ENCODE results near the gene MAN1A1. TPM values are rescaled to one million over a fixed set of nuclear protein-coding genes. Genes with fewer than 3 reads are reported as not detected.

The MAN1A1 gene
- total RNA-seq, 1 donor from 2014 or later = 57.9 TPM

DNA sequence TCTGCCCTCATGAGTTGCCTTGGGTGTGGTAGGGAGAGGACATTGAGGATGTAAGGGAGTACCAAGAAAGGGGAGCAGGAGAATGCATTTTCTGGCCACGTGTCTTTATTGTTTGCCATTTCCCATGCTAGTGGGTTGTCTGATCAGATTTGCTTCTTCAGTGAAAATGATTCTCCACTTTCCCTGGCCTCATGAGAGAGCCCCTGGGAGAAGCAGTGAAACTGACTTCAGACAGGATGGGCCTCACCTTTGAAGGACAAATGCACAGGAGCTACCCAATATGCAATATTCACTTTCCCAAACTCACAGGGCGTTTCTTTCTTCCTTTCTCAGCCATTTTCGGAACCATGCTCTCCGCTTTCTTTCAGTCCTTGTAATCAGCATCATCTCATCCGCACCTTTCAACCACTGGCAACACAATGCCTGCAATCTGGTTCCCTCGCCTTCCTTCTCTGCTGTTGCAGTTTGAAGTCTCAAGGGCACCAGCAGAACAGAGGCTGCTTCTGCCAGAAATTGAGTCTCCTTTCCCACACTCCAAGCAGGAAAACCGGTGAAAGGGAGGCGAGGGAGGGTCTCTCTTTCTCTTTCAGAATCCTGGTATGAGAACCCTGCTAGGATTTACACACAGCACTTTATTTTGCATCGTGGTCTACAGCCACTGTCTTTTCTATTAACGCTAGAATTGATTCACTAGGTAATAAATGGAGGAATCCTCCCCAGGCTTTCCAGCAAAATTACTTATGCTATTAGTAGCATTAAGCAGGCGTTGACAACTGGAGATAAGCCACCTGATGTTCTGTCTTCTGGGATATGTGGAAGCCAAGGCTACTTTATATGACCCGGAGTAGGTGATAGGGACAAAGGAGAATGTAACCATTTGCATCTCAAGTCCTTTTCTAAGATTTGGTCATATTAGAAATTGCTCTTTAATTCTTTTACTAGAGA is 209.1 kb downstream of the MAN1A1 start:
- DNase-seq = no peak

- DNase-seq = no peak
Measured at GRCh38 chr6:119138906-119139541, 210.5 kb downstream of the MAN1A1 start.

- DNase-seq = no peak
Measured at GRCh38 chr6:119137194-119138072, 212.1 kb downstream of the MAN1A1 start.

DNA sequence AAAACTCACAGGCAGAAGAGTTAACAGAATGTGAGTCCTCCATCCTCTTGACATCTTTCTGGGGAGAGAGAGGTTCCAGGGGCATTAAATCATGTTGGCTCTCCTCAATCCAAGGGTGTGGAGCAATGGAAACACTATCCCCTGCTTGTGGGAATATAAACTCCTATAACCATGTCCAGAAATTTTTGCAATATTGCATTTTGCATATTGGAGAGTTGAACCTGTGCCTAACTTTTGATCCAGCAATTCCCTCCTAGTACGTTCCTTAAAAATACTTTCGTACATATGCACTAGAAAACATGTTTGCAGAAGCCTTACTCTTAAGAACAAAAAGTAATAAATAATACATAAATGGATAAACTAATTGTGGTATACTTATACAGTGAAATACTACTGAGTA is 214.8 kb downstream of the MAN1A1 start:
- DNase-seq = no peak

- DNase-seq = no peak
Measured at GRCh38 chr6:119133400-119133799, 216.2 kb downstream of the MAN1A1 start.

DNA sequence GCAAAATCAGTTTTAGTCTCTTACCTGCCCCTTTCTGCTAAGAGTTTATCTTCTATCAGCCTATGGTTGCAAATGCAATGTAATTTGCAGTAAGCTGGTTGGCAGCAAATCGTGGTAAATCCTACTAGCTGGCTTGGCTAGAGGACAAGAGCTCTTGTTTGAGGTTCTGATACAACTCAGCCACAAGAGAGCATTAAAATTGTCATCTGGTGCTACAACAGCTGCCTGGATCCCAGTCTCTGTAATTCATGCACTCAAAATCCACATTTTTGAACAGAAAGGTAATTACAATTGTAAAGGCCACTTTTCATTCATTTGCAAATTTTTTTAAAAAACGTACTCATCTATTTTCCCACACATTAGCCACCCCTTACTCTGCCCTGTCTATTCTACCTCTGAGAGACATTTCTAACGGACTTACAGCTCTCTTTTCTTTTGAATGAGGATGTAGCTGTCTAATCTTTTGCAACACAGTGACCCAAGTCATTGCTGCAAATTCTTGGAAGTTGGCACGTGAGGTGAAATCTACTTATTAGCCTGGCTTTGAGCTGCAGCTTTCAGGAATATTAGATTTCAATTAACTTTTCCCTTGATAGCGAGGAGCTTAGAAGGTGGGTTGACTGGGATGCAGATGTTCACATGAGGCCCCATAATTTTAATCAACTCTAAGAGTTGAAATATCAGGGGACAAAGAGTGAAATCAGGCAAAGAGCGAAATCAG is 217.1 kb downstream of the MAN1A1 start:
- peak; percentile 60 for DNase-seq

GRCh38 chr6:119129968-119130484 is 219.5 kb downstream of the MAN1A1 start:
- DNase-seq = peak; percentile 27

- DNase-seq = peak; percentile 70
Measured at GRCh38 chr6:119129148-119129967, 220.2 kb downstream of the MAN1A1 start.

- no peak for DNase-seq
Measured at GRCh38 chr6:119128252-119128912, 221.2 kb downstream of the MAN1A1 start.

DNA sequence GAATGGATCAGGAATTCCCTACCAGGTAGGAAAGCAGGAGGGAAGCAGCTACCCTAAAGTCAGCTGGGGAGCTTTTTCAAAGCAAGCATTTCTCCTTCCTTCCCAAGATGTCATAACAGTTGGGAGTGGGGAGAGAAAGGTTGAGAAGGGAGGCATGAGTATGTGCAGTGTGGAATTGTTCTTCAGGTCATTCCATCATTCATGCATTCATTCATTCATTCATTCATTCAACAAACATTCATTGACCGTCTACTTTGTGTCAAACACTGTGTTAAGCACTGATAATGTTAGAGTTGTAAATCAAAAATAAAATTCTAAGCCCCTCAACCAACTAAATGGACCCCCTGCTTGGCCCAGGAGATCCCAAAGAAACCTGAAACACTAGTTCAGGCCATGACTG is 221.9 kb downstream of the MAN1A1 start:
- no peak for DNase-seq

Small RNA genes lying within 50 kb of the gene (small RNA-seq; reads per million reads assigned to genes)
- gene AL022722.2 (ENCODE audit: low replicate concordance) = not detected
- gene RNU6-194P (ENCODE audit: low replicate concordance) = not detected
